ENCODE data around the gene FBXW4. TPM values are rescaled to one million over a fixed set of nuclear protein-coding genes. Genes with fewer than 3 reads are reported as not detected.

Gene FBXW4
- total and polyA plus RNA-seq, 9 of the 15 experiments (the other 6 are each of a cell fraction or from before 2014, with no cell fraction given), result 1.0 to 10.6 (median 5.4) TPM

DNA sequence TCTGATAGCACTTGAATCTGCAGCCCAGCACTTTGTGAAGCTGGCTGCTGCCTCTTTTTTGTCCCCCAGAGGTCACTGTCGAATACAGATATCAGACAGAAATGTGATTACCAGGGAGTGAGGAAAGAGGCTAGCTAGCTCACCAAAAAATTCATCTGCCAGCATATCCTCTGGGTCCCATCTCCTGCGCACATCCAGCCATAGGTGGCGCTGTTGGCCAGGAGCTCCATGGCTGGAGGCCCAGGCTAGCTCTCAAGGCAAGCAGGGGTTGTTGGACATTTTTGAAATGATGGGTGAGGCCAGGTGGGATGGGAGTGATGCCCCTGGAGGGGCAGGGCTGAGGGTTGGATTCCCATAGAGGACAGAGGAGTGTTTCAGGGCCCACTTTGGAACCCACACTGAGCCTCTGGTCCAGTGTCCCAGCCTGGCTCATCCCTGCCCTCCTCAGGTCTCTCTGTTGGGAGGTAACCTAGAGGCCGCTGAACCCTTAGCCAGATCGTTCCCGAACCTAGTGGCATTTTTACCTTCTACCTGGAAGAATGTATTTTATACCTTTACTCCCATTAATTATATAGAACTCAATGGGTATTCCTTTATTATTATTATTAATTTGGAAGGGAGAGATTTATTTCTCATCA lies 92.1 kb downstream of the FBXW4 start:
- Histone ChIP-seq H3K27ac (ENCODE audit: extremely low read depth, low read depth, low read length) (no peak overlapping the region), H3K4me3 (no peak overlapping the region), H3K4me2 (ENCODE audit: insufficient read depth, low read length) (no peak overlapping the region), H4K20me1 (replicated peaks; ENCODE audit: control insufficient read depth, insufficient read depth, low read length) (no peaks in the 10 kb centered on the region; the same call in 1 of the 2 replicates), H3K9ac (ENCODE audit: insufficient read depth in 1 of 2, low read depth in 2 of 2, low read length in 2 of 2) (no peak overlapping the region), H3K79me2 (ENCODE audit: control insufficient read depth, insufficient read depth, low read length) (no peaks in the 10 kb centered on the region), H3K9me1 (ENCODE audit: control insufficient read depth, insufficient read depth, low read length) (no peaks in the 10 kb centered on the region), H3K9me3 (replicated peaks; ENCODE audit: control insufficient read depth, insufficient read depth, low read depth, low read length) (no peaks in the 10 kb centered on the region), H3K4me1 (replicated peaks in 1 of 2; ENCODE audit: control insufficient read depth in 2 of 2, insufficient read depth in 2 of 2, low read length in 2 of 2) (peaks cover 7 to 9% of the 10 kb centered on the region in 2 experiments; a peak in 2 of 5 replicates), H3K27me3 (ENCODE audit: control insufficient read depth in 2 of 2, insufficient read depth in 2 of 2, low read length in 2 of 2) (no peaks in the 10 kb centered on the region), H3K36me3 (ENCODE audit: control insufficient read depth, insufficient read depth, low read length) (no peaks in the 10 kb centered on the region), H2AFZ (ENCODE audit: low read depth, low read length) (no peak overlapping the region)
- DNase-seq (ENCODE audit: extremely low read depth in 1 of 4, low spot score in 3 of 4), result peak; percentile 72 to 83 (median 76)
- in situ Hi-C loops (cut with MboI), result loop anchor here (5.0 kb wide), 1 partner anchor 469 kb away; no protein-coding TSS in a partner anchor
- CTCF ChIA-PET (ENCODE audit: low intra/inter-chr PET ratio), result interaction anchor here (0.5 to 2.7 kb wide), 8 partner anchors 14 to 470 kb away, joined by 3 to 32 read pairs (median 4); partner anchors contain the start of gene NPM3
- intact Hi-C loops (cut with micrococcal nuclease), result loop anchor here (1.0 to 5.0 kb wide), 2 partner anchors 178 to 469 kb away; no protein-coding TSS in a partner anchor
- peak; percentile 99 for ATAC-seq
- FAIRE-seq, result peak; percentile 93
- POLR2A ChIA-PET, result interaction anchor here (0.6 to 1.7 kb wide), 5 partner anchors 20 to 195 kb away, joined by 3 to 14 read pairs (median 3); partner anchors contain the start of gene NPM3
- 16% methylated on average over 6 of the region's 6 CpGs for WGBS (ENCODE audit: insufficient coverage, low coverage, missing lambda C conversion rate)
- no TSS peak for BruUV-seq (replicated peaks)
- TF ChIP-seq, protein P1, sequence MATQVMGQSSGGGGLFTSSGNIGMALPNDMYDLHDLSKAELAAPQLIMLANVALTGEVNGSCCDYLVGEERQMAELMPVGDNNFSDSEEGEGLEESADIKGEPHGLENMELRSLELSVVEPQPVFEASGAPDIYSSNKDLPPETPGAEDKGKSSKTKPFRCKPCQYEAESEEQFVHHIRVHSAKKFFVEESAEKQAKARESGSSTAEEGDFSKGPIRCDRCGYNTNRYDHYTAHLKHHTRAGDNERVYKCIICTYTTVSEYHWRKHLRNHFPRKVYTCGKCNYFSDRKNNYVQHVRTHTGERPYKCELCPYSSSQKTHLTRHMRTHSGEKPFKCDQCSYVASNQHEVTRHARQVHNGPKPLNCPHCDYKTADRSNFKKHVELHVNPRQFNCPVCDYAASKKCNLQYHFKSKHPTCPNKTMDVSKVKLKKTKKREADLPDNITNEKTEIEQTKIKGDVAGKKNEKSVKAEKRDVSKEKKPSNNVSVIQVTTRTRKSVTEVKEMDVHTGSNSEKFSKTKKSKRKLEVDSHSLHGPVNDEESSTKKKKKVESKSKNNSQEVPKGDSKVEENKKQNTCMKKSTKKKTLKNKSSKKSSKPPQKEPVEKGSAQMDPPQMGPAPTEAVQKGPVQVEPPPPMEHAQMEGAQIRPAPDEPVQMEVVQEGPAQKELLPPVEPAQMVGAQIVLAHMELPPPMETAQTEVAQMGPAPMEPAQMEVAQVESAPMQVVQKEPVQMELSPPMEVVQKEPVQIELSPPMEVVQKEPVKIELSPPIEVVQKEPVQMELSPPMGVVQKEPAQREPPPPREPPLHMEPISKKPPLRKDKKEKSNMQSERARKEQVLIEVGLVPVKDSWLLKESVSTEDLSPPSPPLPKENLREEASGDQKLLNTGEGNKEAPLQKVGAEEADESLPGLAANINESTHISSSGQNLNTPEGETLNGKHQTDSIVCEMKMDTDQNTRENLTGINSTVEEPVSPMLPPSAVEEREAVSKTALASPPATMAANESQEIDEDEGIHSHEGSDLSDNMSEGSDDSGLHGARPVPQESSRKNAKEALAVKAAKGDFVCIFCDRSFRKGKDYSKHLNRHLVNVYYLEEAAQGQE (IDR thresholded peaks at IDR 0.05; ENCODE audit: borderline replicate concordance), result peak; percentile 90
- TF ChIP-seq, protein P1 (CRISPR knock-in tag; IDR thresholded peaks at IDR 0.05; ENCODE audit: low read depth), result no peak
- TF ChIP-seq HDGF (IDR thresholded peaks at IDR 0.05) (no peak), SOX6 (IDR thresholded peaks at IDR 0.05) (peak; percentile 11; the same call in 1 of the 2 replicates), BMI1 (IDR thresholded peaks at IDR 0.05; ENCODE audit: low read length) (no peak), GABPB1 (CRISPR knock-in tag; IDR thresholded peaks at IDR 0.05) (0 out of 2 replicates have a peak, but pooled peaks have one; percentile 22)
- TF ChIP-seq, protein P2, sequence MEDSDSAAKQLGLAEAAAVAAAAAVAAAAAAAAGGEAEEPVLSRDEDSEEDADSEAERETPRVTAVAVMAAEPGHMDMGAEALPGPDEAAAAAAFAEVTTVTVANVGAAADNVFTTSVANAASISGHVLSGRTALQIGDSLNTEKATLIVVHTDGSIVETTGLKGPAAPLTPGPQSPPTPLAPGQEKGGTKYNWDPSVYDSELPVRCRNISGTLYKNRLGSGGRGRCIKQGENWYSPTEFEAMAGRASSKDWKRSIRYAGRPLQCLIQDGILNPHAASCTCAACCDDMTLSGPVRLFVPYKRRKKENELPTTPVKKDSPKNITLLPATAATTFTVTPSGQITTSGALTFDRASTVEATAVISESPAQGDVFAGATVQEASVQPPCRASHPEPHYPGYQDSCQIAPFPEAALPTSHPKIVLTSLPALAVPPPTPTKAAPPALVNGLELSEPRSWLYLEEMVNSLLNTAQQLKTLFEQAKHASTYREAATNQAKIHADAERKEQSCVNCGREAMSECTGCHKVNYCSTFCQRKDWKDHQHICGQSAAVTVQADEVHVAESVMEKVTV (CRISPR knock-in tag; IDR thresholded peaks at IDR 0.05), result peak; percentile 77
- TF ChIP-seq, protein P3, sequence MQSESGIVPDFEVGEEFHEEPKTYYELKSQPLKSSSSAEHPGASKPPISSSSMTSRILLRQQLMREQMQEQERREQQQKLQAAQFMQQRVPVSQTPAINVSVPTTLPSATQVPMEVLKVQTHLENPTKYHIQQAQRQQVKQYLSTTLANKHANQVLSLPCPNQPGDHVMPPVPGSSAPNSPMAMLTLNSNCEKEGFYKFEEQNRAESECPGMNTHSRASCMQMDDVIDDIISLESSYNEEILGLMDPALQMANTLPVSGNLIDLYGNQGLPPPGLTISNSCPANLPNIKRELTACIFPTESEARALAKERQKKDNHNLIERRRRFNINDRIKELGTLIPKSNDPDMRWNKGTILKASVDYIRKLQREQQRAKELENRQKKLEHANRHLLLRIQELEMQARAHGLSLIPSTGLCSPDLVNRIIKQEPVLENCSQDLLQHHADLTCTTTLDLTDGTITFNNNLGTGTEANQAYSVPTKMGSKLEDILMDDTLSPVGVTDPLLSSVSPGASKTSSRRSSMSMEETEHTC (IDR thresholded peaks at IDR 0.05), result no peak
- TF ChIP-seq, protein P4, sequence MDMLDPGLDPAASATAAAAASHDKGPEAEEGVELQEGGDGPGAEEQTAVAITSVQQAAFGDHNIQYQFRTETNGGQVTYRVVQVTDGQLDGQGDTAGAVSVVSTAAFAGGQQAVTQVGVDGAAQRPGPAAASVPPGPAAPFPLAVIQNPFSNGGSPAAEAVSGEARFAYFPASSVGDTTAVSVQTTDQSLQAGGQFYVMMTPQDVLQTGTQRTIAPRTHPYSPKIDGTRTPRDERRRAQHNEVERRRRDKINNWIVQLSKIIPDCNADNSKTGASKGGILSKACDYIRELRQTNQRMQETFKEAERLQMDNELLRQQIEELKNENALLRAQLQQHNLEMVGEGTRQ (CRISPR knock-in tag; IDR thresholded peaks at IDR 0.05), result no peak

Measured in K562 (cell line).